Type B pancreatic cell (in vitro differentiated cells): Measurements from ENCODE around the gene HLA-A. TPM values are rescaled to one million over a fixed set of nuclear protein-coding genes. Genes with fewer than 3 reads are reported as not detected.

ENCODE experiments used
- DNase-seq: peaks from one replicate; pipeline ENCODE4 v3.0.0; 2021; ENCODE audit warnings: mixed read lengths; ENCODE audit not compliant: unreplicated experiment; ENCODE audit errors: extremely low spot score
- H3K27ac Mint-ChIP-seq: 2 replicates; pipeline ENCODE4 v1.8.0; 2021; ENCODE audit warnings: mild to moderate bottlenecking, mixed read lengths
- H3K27me3 Mint-ChIP-seq: 2 replicates; pipeline ENCODE4 v1.8.0; 2021; ENCODE audit warnings: mixed read lengths
- H3K36me3 Mint-ChIP-seq: 2 replicates; pipeline ENCODE4 v1.8.0; 2021; ENCODE audit warnings: mixed read lengths
- H3K4me1 Mint-ChIP-seq: one replicate; pipeline ENCODE4 v1.8.0; 2021; ENCODE audit warnings: mixed read lengths; ENCODE audit not compliant: unreplicated experiment
- H3K4me3 Mint-ChIP-seq: 2 replicates; pipeline ENCODE4 v1.8.0; 2021; ENCODE audit warnings: mild to moderate bottlenecking, mixed read lengths
- H3K9me3 Mint-ChIP-seq: 2 replicates; pipeline ENCODE4 v1.8.0; 2021; ENCODE audit warnings: mixed read lengths
- long read RNA-seq: library from polyadenylated mRNA; unstranded; transcript quantifications from one replicate; pipeline ENCODE4 v2.0.0, GENCODE V29; 2020
- total RNA-seq: library from RNA; stranded (reverse); gene quantifications from 2 replicates; pipeline ENCODE4 v1.2.1, GENCODE V29; 2021; ENCODE audit warnings: low replicate concordance
- TF ChIP-seq, protein P1 (sequence below): fragments of 200-600 bp; sonication (generic); conservative IDR thresholded peaks from 2 replicates; pipeline ENCODE4 v1.5.0; 2021; ENCODE audit warnings: antibody characterized with exemption, mild to moderate bottlenecking

The HLA-A gene
- 183 and 209 TPM in 2 replicates for total RNA-seq
- long read RNA-seq, transcript HLA-A-203 (8 exons, 1,611 nt): major isoform, 508 of 551 reads
- long read RNA-seq, partial matches to known transcripts: 12 of 551 reads
- long read RNA-seq, other reads (novel, unspliced or antisense): 31 of 551 reads

DNA sequence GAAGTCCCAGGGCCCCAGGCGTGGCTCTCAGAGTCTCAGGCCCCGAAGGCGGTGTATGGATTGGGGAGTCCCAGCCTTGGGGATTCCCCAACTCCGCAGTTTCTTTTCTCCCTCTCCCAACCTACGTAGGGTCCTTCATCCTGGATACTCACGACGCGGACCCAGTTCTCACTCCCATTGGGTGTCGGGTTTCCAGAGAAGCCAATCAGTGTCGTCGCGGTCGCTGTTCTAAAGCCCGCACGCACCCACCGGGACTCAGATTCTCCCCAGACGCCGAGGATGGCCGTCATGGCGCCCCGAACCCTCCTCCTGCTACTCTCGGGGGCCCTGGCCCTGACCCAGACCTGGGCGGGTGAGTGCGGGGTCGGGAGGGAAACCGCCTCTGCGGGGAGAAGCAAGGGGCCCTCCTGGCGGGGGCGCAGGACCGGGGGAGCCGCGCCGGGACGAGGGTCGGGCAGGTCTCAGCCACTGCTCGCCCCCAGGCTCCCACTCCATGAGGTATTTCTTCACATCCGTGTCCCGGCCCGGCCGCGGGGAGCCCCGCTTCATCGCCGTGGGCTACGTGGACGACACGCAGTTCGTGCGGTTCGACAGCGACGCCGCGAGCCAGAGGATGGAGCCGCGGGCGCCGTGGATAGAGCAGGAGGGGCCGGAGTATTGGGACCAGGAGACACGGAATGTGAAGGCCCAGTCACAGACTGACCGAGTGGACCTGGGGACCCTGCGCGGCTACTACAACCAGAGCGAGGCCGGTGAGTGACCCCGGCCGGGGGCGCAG, at the start of gene HLA-A:
Gene HLA-A (plus strand): TSS at position 258 of the 778 bp plus-strand sequence. CDS start 22 bp downstream, at position 280.
- Mint-ChIP-seq H3K27me3 (peaks cover 8% of the 10 kb centered on the region), H3K27ac (peak within 1 kb of the TSS; percentile 76), H3K9me3 (no peaks in the 10 kb centered on the region), H3K4me3 (peak within 1 kb of the TSS; percentile 89), H3K36me3 (peaks cover 17% of the 10 kb centered on the region), H3K4me1 (peaks cover 12% of the 10 kb centered on the region)
- DNase-seq: peak; percentile 82
- TF ChIP-seq, protein P1, sequence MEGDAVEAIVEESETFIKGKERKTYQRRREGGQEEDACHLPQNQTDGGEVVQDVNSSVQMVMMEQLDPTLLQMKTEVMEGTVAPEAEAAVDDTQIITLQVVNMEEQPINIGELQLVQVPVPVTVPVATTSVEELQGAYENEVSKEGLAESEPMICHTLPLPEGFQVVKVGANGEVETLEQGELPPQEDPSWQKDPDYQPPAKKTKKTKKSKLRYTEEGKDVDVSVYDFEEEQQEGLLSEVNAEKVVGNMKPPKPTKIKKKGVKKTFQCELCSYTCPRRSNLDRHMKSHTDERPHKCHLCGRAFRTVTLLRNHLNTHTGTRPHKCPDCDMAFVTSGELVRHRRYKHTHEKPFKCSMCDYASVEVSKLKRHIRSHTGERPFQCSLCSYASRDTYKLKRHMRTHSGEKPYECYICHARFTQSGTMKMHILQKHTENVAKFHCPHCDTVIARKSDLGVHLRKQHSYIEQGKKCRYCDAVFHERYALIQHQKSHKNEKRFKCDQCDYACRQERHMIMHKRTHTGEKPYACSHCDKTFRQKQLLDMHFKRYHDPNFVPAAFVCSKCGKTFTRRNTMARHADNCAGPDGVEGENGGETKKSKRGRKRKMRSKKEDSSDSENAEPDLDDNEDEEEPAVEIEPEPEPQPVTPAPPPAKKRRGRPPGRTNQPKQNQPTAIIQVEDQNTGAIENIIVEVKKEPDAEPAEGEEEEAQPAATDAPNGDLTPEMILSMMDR: no peak

DNA sequence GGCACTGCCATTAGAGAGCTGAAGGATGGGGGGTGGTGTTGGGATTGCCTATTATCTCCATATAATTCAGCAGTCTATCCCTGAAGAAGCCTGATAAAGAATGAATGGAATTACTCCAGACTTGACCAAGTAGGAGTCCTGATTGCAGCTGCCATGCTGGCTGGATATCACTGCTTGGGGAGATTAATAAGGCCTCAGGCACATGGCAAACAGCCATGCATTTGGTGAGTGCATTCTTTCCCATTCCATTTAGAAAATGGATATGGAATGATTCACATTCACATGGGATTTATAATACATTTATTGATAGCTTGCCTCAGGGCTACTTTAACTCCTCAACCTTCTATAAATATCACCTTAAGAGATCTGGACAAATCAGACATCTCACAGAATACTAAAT, 49.6 kb upstream of the HLA-A start:
- TF ChIP-seq, protein P1: no peak
- H3K4me1 Mint-ChIP-seq: no peaks in the 10 kb centered on the region
- peaks cover 6% of the 10 kb centered on the region for H3K9me3 Mint-ChIP-seq
- no peak overlapping the region for H3K4me3 Mint-ChIP-seq
- H3K27ac Mint-ChIP-seq: no peak overlapping the region
- H3K27me3 Mint-ChIP-seq: peaks cover 52% of the 10 kb centered on the region
- no peaks in the 10 kb centered on the region for H3K36me3 Mint-ChIP-seq
- DNase-seq: no peak

DNA sequence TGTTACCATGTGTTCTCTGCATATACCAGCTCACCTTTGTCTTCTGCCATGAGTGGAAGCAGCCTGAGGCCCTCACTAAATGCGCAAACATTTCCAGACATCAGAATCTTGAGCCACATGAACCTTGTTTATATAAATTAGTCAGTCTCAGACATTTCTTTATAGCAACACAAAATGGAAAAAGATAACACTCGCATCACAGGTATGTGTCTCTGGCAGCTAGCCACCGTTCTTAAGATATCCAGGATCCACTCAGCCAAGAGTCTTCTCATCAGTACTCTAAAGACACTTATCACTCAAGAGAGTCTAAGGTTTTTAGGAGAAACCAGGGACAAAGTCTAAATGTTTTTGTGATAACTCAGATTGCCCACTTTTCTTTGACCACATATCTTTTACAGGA, 43.1 kb upstream of the HLA-A start:
- Mint-ChIP-seq H3K9me3 (peaks cover 6% of the 10 kb centered on the region), H3K4me3 (no peak overlapping the region), H3K4me1 (no peaks in the 10 kb centered on the region), H3K27me3 (peaks cover 36% of the 10 kb centered on the region), H3K36me3 (no peaks in the 10 kb centered on the region), H3K27ac (no peak overlapping the region)
- DNase-seq: no peak
- TF ChIP-seq, protein P1: no peak

DNA sequence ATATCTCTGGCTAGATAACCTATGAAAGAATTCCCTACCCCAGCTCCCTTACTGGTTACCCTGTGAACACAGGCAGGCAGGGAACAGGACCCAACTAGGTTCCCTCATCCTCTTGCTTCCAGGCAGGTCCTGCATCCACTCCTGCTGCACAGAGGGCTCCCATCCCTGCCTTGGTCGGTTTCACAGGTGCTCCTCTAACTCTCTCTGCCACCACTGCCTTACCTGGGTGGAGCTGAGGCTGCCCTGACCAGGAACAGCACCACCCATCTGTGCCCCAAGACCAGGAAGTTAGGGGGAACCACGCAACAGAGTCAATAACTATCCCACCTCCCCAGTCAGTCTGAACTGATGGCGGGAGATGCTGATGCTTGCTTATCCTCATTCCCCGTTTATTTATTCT, 37.0 kb upstream of the HLA-A start:
- DNase-seq: no peak
- Mint-ChIP-seq H3K4me3 (no peak overlapping the region), H3K9me3 (no peaks in the 10 kb centered on the region), H3K36me3 (no peaks in the 10 kb centered on the region), H3K27ac (no peak overlapping the region), H3K27me3 (peaks cover 58% of the 10 kb centered on the region), H3K4me1 (no peaks in the 10 kb centered on the region)
- TF ChIP-seq, protein P1: no peak

DNA sequence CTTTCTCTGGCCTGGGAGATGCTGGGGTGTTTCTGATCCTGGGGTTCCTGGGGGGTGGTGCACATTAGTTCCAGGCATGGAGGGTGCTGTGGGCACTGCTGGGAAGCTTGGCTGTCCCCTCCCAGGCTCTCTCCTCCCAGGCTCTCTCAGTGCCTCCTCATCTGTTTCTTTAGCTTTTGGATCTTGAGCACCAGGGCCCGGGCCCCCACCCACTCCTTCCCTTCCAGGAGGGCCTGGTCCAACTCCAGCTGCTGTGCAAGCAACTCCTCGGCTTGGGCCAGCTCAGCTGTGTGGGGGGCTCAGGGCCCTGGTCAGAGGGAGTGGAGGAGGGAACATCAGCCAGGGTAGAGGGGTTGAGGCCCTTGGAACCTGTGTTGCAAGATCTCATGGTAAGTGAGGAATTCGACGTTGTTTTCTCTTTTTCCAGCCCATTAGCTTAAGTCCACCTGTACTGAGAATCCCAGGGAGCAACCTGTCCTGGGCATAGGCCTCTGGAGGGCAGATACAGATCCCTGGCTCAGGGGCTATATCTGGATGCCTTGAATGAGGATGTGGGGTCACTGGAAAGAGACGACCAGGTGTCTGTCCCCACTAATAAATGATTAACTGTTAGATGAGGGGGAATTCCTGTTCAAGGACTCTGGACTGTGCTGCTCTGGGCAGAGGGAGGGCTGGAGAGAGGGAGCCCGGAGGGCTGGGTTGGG, 34.5 kb upstream of the HLA-A start:
- Mint-ChIP-seq H3K4me3 (no peak overlapping the region), H3K9me3 (no peaks in the 10 kb centered on the region), H3K36me3 (no peaks in the 10 kb centered on the region), H3K27me3 (peaks cover 70% of the 10 kb centered on the region), H3K4me1 (no peaks in the 10 kb centered on the region), H3K27ac (no peak overlapping the region)
- no peak for DNase-seq
- TF ChIP-seq, protein P1: no peak
